ENCODE data around the gene TMEM132C. TPM values are rescaled to one million over a fixed set of nuclear protein-coding genes. Genes with fewer than 3 reads are reported as not detected.

TMEM132C gene
- total and polyA plus RNA-seq, 2 of the 4 experiments (the other 2 are of a cell fraction), result not detected

DNA sequence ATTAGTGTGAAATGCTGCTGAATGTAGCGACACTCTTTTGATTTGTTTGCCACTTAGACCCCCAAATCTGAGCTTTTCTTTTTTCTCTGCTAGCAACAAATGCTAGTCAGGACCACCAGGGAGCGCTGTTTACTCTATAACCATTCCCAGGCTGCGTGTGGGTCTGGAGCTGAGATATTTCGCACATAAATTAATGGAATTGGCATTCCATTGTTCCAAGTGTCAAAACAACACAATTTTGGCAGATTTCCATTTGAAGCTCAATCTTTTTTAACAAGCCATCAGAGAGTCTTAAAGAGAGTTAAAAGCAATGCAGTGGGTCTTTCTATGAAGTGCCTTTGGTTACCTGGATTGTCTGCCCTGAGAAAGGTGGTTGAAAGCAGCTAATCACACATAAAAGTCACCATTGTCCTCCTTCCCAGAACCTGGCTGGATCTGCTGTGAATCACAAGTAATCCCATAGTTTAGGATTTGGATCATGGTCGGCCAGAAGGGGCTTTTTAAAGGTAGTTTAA is 7.4 kb upstream of the TMEM132C start:
- BruUV-seq (replicated peaks), result no TSS peak
- H3K4me2 ChIP-seq (ENCODE audit: low read depth, low read length), result no peak overlapping the region
- no peaks in the 10 kb centered on the region for H4K20me1 ChIP-seq (ENCODE audit: insufficient read depth, low read length)
- H2BK120ac ChIP-seq (ENCODE audit: low read depth, low read length), result no peak overlapping the region
- ATAC-seq (ENCODE audit: low read depth) (no peak), DNase-seq (no peak)
- in situ Hi-C loops (cut with MboI; ENCODE audit: low sequenced_read_pairs), result no loop called here
- dilution Hi-C loops (cut with HindIII; ENCODE audit: low sequenced_read_pairs, unreplicated experiment), result no loop called here
- H3K36me3 ChIP-seq (ENCODE audit: control insufficient read depth, insufficient read depth, low read length), result no peaks in the 10 kb centered on the region
- TF ChIP-seq, protein P1, sequence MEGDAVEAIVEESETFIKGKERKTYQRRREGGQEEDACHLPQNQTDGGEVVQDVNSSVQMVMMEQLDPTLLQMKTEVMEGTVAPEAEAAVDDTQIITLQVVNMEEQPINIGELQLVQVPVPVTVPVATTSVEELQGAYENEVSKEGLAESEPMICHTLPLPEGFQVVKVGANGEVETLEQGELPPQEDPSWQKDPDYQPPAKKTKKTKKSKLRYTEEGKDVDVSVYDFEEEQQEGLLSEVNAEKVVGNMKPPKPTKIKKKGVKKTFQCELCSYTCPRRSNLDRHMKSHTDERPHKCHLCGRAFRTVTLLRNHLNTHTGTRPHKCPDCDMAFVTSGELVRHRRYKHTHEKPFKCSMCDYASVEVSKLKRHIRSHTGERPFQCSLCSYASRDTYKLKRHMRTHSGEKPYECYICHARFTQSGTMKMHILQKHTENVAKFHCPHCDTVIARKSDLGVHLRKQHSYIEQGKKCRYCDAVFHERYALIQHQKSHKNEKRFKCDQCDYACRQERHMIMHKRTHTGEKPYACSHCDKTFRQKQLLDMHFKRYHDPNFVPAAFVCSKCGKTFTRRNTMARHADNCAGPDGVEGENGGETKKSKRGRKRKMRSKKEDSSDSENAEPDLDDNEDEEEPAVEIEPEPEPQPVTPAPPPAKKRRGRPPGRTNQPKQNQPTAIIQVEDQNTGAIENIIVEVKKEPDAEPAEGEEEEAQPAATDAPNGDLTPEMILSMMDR (conservative IDR thresholded peaks at IDR 0.05; ENCODE audit: low read depth, low read length), result no peak
- no peak for TF ChIP-seq CHD1 (IDR thresholded peaks at IDR 0.05; ENCODE audit: low read depth, low read length)
- no peak for TF ChIP-seq NFE2L2 (IDR thresholded peaks at IDR 0.05; ENCODE audit: low read depth, low read length)
- no peak for TF ChIP-seq FOS (IDR thresholded peaks at IDR 0.05; ENCODE audit: low read depth, low read length)
- TF ChIP-seq BHLHE40 (IDR thresholded peaks at IDR 0.05; ENCODE audit: low read depth, low read length), result no peak
- no peak for TF ChIP-seq RAD21 (IDR thresholded peaks at IDR 0.05; ENCODE audit: low read length)
- TF ChIP-seq CEBPB (IDR thresholded peaks at IDR 0.05; ENCODE audit: low read depth, low read length), result no peak
- TF ChIP-seq ELK1 (IDR thresholded peaks at IDR 0.05; ENCODE audit: borderline replicate concordance, low read depth, low read length), result no peak
- TF ChIP-seq MXI1 (IDR thresholded peaks at IDR 0.05; ENCODE audit: borderline replicate concordance, low read depth, low read length), result no peak
- TF ChIP-seq MAFK (IDR thresholded peaks at IDR 0.05; ENCODE audit: low read depth, low read length), result no peak
- no peak for TF ChIP-seq MAZ (IDR thresholded peaks at IDR 0.05; ENCODE audit: borderline replicate concordance, low read depth, low read length)
- TF ChIP-seq, protein P2, sequence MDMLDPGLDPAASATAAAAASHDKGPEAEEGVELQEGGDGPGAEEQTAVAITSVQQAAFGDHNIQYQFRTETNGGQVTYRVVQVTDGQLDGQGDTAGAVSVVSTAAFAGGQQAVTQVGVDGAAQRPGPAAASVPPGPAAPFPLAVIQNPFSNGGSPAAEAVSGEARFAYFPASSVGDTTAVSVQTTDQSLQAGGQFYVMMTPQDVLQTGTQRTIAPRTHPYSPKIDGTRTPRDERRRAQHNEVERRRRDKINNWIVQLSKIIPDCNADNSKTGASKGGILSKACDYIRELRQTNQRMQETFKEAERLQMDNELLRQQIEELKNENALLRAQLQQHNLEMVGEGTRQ (IDR thresholded peaks at IDR 0.05; ENCODE audit: low read depth, low read length), result no peak
- TF ChIP-seq SMC3 (IDR thresholded peaks at IDR 0.05; ENCODE audit: low read depth, low read length), result no peak
- no peak for TF ChIP-seq RFX5 (IDR thresholded peaks at IDR 0.05; ENCODE audit: low read depth, low read length)
- TF ChIP-seq RCOR1 (IDR thresholded peaks at IDR 0.05; ENCODE audit: insufficient replicate concordance, low read length), result no peak
- no peak overlapping the region for H3K4ac ChIP-seq (ENCODE audit: low read depth, low read length)
- peaks cover 19% of the 10 kb centered on the region for H3K9me3 ChIP-seq (ENCODE audit: control insufficient read depth, insufficient read depth, low read length)
- no peak overlapping the region for H2AFZ ChIP-seq (replicated peaks; ENCODE audit: low read length, poor library complexity)
- intact Hi-C loops (cut with micrococcal nuclease), result no loop called here
- H3K4me1 ChIP-seq (ENCODE audit: control insufficient read depth, insufficient read depth, low read length), result no peaks in the 10 kb centered on the region
- H4K5ac ChIP-seq (ENCODE audit: low read depth, low read length), result no peak overlapping the region
- H2AK9ac ChIP-seq (replicated peaks; ENCODE audit: low read depth, low read length, poor library complexity), result no peak overlapping the region
- no peaks in the 10 kb centered on the region for H3K79me1 ChIP-seq (ENCODE audit: low read depth in 1 of 2, low read length in 2 of 2)
- no peak overlapping the region for H3K9ac ChIP-seq (ENCODE audit: low read depth, low read length)
- no peak overlapping the region for H2AK5ac ChIP-seq (ENCODE audit: low read depth, low read length)
- no peak overlapping the region for H3K4me3 ChIP-seq (ENCODE audit: insufficient read depth, low read depth, low read length)
- no peak overlapping the region for H4K8ac ChIP-seq (ENCODE audit: low read depth in 2 of 2, low read length in 2 of 2)
- no CpG with 5 or more reads among the region's 5 CpGs for WGBS, 2 experiments (ENCODE audit: extremely low coverage in 2 of 2, insufficient read length in 1 of 2)
- H2BK20ac ChIP-seq (ENCODE audit: low read depth, low read length), result no peak overlapping the region
- no peak overlapping the region for H3K14ac ChIP-seq (replicated peaks; ENCODE audit: low read depth, low read length)
- no peaks in the 10 kb centered on the region for H3K9me1 ChIP-seq (ENCODE audit: insufficient read depth, low read length)
- no peak overlapping the region for H3K23ac ChIP-seq (ENCODE audit: low read depth, low read length)
- H2BK5ac ChIP-seq (ENCODE audit: low read depth, low read length, poor library complexity, severe bottlenecking), result no peak overlapping the region
- POLR2A ChIA-PET (ENCODE audit: unreplicated experiment), result no interaction called here
- H3K56ac ChIP-seq (ENCODE audit: extremely low read depth, insufficient read depth, low read length), result no peak overlapping the region
- no peak overlapping the region for H3K18ac ChIP-seq (ENCODE audit: low read depth, low read length)
- H4K91ac ChIP-seq (ENCODE audit: insufficient read depth, low read depth, low read length), result no peak overlapping the region
- H3K27ac ChIP-seq (ENCODE audit: insufficient read depth, low read length), result no peak overlapping the region
- H2BK15ac ChIP-seq (ENCODE audit: low read depth, low read length), result no peak overlapping the region
- H3K27me3 ChIP-seq (ENCODE audit: control insufficient read depth, insufficient read depth, low read length), result no peaks in the 10 kb centered on the region
- CTCF ChIA-PET, result no interaction called here

Data from IMR-90 (cell line).